Occipital lobe (tissue), 2 donors: Measurements from ENCODE around the gene RAB11FIP3. TPM values are rescaled to one million over a fixed set of nuclear protein-coding genes. Genes with fewer than 3 reads are reported as not detected.
"Not testable (repeated sequence)": the region's sequence is repeated elsewhere in the genome, so short reads cannot be mapped to it uniquely, and the experiment has no call there.

ENCODE experiments used
- DNase-seq: peaks from one replicate; lab custom pipeline; 2025; lab: John Stamatoyannopoulos, UW
- total RNA-seq: library from RNA; depleted of rRNA; stranded (reverse); fragments of >200 nt; gene quantifications from one replicate; pipeline ENCODE4 v1.2.3, GENCODE V29; 2014

The RAB11FIP3 gene
- total RNA-seq, 1 donor from 2014 or later = 25.6 TPM

DNA sequence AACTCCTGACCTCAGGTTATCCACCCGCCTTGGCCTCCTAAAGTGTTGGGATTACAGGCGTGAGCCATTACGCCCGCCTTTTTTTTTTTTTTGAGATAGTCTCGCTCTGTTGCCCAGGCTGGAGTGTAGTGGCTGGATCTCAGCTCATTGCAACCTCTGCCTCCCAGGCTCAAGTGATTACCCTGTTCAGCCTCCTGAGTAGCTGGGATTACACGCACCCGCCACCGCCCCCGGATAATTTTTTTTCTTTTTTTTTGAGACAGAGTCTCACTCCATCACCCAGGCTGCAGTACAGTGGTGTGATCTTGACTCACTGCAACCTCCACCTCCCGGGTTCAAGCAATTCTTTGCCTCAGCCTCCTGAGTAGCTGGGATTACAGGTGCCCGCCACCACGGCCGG, 3.3 kb upstream of the RAB11FIP3 start:
- not testable (repeated sequence) for DNase-seq

DNA sequence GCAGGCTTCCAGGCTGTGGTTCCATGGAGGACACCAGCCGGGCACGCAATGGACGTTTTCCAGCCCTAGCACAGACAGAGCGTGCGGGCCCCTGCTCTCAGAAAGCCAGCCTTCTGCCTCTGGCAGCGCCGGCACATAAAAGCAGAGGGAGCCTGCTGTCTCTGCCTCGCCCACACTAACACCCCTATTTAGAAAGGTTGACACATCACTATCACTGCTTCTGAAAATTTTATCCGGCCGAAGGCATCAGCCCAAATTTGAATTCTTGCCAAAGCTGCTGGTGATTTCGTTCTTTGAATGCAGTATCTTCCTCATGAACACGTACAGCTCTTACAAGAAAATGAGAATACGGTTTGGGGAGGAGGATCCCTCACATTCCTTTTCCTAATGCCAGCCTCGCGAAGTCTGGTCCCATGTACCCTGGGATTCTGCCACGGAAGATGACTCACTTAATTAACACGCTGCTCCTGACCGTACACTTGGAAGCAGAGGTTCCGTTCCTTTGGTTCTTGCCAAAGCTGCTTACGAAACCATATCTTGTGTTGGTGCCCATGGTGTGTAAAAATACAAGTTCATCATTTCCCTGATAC, 1.3 kb upstream of the RAB11FIP3 start:
- DNase-seq = peak; percentile 74

DNA sequence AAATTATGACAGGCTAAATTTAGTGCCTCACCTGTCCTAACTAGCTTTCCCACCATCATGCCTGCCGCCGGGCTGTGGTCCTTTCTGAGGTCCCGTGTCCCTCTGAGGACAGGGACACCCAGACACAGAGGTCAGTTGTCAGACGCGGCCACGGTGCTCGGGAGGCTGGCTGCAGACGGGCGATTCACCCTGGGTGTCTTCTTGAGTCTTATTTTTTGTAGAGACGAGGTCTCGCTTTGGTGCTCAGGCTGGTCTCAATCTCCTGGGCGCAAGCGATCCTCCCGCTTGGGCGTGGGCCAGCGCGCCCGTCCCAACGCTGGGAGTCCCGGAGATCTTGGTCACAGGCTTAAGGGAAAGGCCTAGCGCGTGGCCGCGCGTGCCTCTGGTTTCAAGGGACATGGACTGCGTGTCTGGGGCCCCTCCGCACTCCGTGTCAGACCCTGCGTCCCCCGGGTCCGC, 797 bp upstream of the RAB11FIP3 start:
- DNase-seq = no peak

GRCh38 chr16:425740-426114, 278 bp downstream of the RAB11FIP3 start:
- DNase-seq = no peak

- no peak for DNase-seq
Measured at GRCh38 chr16:426115-426905, 861 bp downstream of the RAB11FIP3 start.

DNA sequence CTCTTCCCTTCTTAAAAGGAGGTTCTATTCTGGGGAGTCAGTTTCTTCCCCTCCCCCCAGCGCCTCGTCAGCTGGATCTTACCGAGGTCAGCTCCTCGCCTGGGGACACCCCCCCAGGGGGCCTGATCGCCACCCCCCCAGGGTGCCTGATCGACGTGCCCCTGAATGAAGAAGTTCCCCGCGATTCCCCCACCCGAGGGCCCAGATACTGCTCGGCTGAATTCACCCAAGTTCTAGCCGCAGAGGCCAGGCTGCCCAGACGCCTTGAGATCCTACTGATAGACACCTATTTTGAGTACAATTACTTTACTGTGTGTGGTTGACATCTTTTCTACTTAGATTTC, 1.4 kb downstream of the RAB11FIP3 start:
- no peak for DNase-seq

- no peak for DNase-seq
Measured at GRCh38 chr16:427250-427649, 1.8 kb downstream of the RAB11FIP3 start.

- no peak for DNase-seq
Measured at GRCh38 chr16:430904-431303, 5.5 kb downstream of the RAB11FIP3 start.

- no peak for DNase-seq
Measured at GRCh38 chr16:440627-441026, 15.2 kb downstream of the RAB11FIP3 start.

- no peak for DNase-seq
Measured at GRCh38 chr16:441447-441846, 16.0 kb downstream of the RAB11FIP3 start.

DNA sequence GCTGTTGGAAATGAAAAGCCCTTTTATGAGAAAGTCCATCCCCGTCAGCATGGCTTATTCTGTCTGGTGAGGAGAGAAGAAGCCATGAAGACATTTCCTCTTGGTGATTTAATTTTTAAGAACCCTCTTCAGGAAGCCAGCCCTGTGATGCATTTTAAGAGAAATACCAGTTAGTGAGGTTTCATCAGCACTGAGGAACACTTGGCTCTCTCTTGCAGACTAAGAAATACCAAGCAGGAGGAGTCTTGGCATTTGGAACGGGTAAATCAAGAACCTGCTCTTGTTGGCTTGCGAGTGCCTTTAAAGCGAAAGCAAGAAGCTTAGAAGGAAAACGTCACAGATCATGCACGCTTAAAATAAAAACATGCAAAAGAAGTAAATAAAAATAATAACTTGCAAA, 17.5 kb downstream of the RAB11FIP3 start:
- no peak for DNase-seq

DNA sequence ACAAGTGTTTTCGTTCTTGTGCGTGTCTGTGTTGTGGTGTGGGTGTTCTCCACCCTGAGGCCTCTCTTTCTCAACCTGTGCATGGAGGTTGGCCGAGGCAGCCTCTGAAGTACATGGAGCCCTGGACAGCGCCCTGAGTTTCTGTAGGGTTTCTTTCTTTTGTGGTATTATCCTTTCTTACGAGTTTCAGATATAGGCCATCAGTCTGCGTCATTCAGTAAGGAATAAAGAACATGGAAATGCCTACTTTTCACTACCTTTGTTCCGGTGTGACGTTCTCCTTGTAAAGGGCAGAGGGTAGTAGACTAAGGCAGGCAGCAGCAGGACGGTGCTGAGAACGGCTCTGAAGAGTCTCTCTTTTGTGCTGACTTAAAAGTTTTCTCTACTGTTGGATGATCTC, 18.6 kb downstream of the RAB11FIP3 start:
- no peak for DNase-seq

- no peak for DNase-seq
Measured at GRCh38 chr16:445566-445965, 20.1 kb downstream of the RAB11FIP3 start.

DNA sequence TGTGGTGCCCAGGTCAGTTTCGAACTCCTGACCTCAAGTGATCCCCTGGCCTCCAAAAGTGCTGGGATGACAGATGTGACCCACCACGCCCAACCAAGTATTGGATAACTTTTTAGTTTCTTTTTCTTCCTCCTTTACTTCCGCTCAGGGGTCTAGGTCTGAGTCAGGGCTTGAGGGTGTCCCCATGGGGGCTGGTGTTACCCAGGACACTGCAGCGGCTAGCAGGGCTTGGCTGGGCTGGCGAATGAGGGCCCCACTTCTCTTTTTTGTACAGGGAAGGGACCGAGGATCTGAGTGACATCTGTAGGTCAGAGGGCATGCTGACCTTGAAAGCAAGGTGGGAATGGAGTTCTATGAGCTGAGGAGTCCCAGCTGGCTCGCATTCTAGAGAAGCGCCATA, 24.9 kb downstream of the RAB11FIP3 start:
- no peak for DNase-seq

GRCh38 chr16:450785-451512, 25.5 kb downstream of the RAB11FIP3 start:
- no peak for DNase-seq

GRCh38 chr16:454397-454940, 29.0 kb downstream of the RAB11FIP3 start:
- no peak for DNase-seq

GRCh38 chr16:455453-455852, 30.0 kb downstream of the RAB11FIP3 start:
- no peak for DNase-seq

- DNase-seq = no peak
Measured at GRCh38 chr16:456891-457483, 31.5 kb downstream of the RAB11FIP3 start.

DNA sequence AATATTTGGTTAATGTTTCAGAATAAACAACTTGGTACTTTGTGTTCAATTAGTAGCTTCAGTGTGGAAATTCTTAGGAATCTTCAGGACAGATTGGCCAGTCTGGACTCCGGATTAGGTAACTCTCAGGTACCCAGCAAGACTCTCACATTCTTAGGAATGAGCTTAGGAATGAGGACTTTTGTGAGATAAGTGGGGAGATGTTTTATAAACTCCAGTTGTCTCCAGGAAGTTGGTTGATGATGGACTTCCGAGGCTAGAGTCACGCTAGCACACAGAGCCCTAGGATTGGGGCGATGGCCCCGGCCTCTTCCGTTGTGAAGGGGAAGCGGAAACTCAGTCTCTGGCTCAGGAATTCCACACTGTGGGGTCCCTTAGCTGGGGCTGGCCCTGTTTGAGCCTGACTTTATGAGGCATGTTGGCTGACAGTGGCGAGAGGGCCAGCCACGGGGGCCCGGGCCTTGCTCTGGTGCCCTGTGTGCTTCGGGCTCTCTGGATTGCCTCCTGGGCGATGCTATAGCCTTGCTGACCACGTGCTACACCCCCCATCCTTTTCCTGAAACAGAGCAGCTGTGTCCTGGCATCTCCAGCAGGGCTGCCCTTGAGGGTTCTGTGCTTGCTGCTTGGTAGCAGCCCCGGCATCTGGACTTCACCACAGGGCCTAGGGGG, 32.4 kb downstream of the RAB11FIP3 start:
- no peak for DNase-seq

DNA sequence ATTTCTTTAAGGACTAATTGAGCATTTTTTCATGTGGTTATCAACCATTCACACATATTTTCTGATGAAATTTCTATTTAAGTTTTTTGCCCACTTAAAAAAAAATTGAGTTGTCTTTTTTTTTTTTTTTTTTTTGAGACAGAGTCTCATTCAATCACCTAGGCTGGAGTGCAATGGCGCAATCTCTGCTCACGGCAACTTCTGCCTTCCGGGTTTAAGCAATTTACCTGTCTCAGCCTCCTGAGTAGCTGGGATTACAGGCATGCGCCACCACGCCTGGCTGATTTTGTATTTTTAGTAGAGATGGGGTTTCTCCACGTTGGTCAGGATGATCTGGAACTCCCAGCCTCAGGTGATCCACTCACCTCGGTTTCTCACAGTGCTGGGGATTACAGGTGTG, 34.3 kb downstream of the RAB11FIP3 start:
- DNase-seq = no peak

DNA sequence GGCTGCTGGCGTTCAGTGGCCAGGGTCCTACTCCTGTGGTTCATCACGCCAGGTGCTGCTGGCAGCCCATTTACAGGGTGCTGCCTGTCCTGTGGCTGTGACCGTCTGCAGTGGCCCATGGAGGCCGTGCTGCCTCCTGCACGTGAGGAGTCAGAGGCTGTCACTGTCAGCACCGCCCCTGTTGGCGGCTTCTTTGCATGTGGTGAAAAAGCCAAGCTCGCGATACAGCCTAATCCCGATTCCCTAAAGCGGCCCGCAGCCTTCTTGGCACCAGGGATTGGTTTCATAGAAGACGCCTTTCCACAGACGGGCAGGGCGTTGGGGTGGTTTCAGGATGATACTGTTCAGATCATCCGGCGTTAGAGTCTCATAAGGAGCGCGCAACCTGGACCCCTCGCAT, 35.3 kb downstream of the RAB11FIP3 start:
- DNase-seq = no peak
